GM21825 (cell line): ENCODE data around the gene WDR86.
A peak's percentile ranks its signal among the peaks of the same experiment; 100 is the strongest.

Source experiments
- ATAC-seq: cut with Tn5 transposase; IDR thresholded peaks from one replicate; pipeline ENCODE4 v1.9.1; 2021; ENCODE audit warnings: mild to moderate bottlenecking, moderate library complexity; ENCODE audit not compliant: unreplicated experiment

The WDR86 gene

GRCh38 chr7:151408839-151409666 lies 785 bp downstream of the WDR86 start:
- peak; percentile 65 for ATAC-seq

- no peak for ATAC-seq
Observed at GRCh38 chr7:151408498-151408838, 1.4 kb downstream of the WDR86 start.

GRCh38 chr7:151406886-151407583 lies 2.8 kb downstream of the WDR86 start:
- ATAC-seq: no peak

GRCh38 chr7:151406051-151406875 lies 3.6 kb downstream of the WDR86 start:
- ATAC-seq: no peak

GRCh38 chr7:151405588-151405987 lies 4.2 kb downstream of the WDR86 start:
- ATAC-seq: no peak

GRCh38 chr7:151405056-151405455 lies 4.8 kb downstream of the WDR86 start:
- no peak for ATAC-seq

GRCh38 chr7:151404216-151405011 lies 5.4 kb downstream of the WDR86 start:
- no peak for ATAC-seq

GRCh38 chr7:151403764-151404163 lies 6.1 kb downstream of the WDR86 start:
- ATAC-seq: no peak

GRCh38 chr7:151402029-151402835 lies 7.6 kb downstream of the WDR86 start:
- no peak for ATAC-seq

- peak; percentile 78 for ATAC-seq
Observed at GRCh38 chr7:151400626-151401315, 9.1 kb downstream of the WDR86 start.

GRCh38 chr7:151399906-151400305 lies 9.9 kb downstream of the WDR86 start:
- no peak for ATAC-seq

GRCh38 chr7:151399305-151399601 lies 10.6 kb downstream of the WDR86 start:
- ATAC-seq: no peak

GRCh38 chr7:151398446-151399304 lies 11.2 kb downstream of the WDR86 start:
- ATAC-seq: no peak

GRCh38 chr7:151397026-151397425 lies 12.8 kb downstream of the WDR86 start:
- ATAC-seq: no peak

- no peak for ATAC-seq
Observed at GRCh38 chr7:151396328-151396970, 13.4 kb downstream of the WDR86 start.

GRCh38 chr7:151395036-151395367 lies 14.8 kb downstream of the WDR86 start:
- no peak for ATAC-seq

- no peak for ATAC-seq
Observed at GRCh38 chr7:151394076-151395035, 15.5 kb downstream of the WDR86 start.
